PFSK-1 (cell line): ENCODE measurements around the gene TRIM74.

Source experiments
- FOXP2 ChIP-seq: optimal IDR thresholded peaks from 2 replicates; pipeline ENCODE3; 2011; ENCODE audit warnings: borderline replicate concordance, control low read depth, inconsistent platforms; ENCODE audit not compliant: insufficient read depth; ENCODE audit errors: extremely low read length, extremely low read depth
- POLR2AphosphoS5 ChIP-seq: IDR thresholded peaks from 2 replicates; pipeline ENCODE4 v1.6.1; 2012; ENCODE audit warnings: low read depth, mild to moderate bottlenecking, control low read depth, low read length, moderate library complexity
- SIN3A ChIP-seq: IDR thresholded peaks from 2 replicates; pipeline ENCODE4 v1.6.1; 2012; ENCODE audit warnings: mild to moderate bottlenecking, low read length, moderate library complexity, borderline replicate concordance; ENCODE audit not compliant: insufficient read depth
- TAF1 ChIP-seq: IDR thresholded peaks from 2 replicates; pipeline ENCODE4 v1.6.1; 2012; ENCODE audit warnings: low read length, control low read depth, borderline replicate concordance; ENCODE audit not compliant: insufficient read depth
- TF ChIP-seq, protein P1 (sequence below), 2 experiments: IDR thresholded peaks; 2 replicates each; pipeline versions ENCODE4 v1.6.1 to v1.8.0; 2011 to 2012; ENCODE audit warnings: low read depth in 2 of 2, low read length in 2 of 2, control low read depth in 1 of 2, inconsistent platforms in 1 of 2, mild to moderate bottlenecking in 1 of 2, moderate library complexity in 1 of 2; ENCODE audit not compliant: insufficient read depth in 1 of 2

TRIM74 gene

GRCh38 chr7:72924386-72924732, 44.9 kb downstream of the TRIM74 start:
- TF ChIP-seq FOXP2 = no peak
- no peak for TF ChIP-seq TAF1
- TF ChIP-seq, protein P1, sequence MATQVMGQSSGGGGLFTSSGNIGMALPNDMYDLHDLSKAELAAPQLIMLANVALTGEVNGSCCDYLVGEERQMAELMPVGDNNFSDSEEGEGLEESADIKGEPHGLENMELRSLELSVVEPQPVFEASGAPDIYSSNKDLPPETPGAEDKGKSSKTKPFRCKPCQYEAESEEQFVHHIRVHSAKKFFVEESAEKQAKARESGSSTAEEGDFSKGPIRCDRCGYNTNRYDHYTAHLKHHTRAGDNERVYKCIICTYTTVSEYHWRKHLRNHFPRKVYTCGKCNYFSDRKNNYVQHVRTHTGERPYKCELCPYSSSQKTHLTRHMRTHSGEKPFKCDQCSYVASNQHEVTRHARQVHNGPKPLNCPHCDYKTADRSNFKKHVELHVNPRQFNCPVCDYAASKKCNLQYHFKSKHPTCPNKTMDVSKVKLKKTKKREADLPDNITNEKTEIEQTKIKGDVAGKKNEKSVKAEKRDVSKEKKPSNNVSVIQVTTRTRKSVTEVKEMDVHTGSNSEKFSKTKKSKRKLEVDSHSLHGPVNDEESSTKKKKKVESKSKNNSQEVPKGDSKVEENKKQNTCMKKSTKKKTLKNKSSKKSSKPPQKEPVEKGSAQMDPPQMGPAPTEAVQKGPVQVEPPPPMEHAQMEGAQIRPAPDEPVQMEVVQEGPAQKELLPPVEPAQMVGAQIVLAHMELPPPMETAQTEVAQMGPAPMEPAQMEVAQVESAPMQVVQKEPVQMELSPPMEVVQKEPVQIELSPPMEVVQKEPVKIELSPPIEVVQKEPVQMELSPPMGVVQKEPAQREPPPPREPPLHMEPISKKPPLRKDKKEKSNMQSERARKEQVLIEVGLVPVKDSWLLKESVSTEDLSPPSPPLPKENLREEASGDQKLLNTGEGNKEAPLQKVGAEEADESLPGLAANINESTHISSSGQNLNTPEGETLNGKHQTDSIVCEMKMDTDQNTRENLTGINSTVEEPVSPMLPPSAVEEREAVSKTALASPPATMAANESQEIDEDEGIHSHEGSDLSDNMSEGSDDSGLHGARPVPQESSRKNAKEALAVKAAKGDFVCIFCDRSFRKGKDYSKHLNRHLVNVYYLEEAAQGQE (IDR thresholded peaks at IDR 0.05; ENCODE audit: insufficient read depth in 1 of 2, low read depth in 2 of 2, low read length in 2 of 2) = no peak

DNA sequence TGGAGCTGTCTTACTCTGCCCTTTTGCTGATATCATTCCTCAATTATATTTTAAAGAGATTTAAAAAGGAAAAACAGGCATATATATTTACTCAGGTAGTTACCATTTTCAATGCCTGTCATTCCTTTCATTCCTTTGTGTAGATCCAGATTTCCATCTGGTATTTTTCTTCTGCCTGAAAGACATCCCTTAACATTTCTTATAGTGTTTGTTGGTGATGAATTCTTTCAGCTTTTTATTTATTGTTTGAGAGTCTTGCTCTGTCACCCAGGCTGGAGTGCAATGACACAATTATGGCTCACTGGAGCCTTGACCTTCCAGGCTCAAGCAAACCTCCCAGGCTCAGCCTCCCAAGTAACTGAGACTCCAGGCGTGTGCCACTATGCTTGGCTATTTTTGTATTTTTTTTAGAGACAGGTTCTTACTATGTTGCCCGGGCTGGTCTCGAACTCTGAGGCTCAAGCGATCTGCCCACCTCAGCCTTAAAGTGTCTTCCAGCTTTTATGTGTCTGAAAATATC, 50.0 kb downstream of the TRIM74 start:
- TF ChIP-seq SIN3A (no peak), TAF1 (no peak), FOXP2 (no peak), POLR2AphosphoS5 (no peak)
- TF ChIP-seq, protein P1 (IDR thresholded peaks at IDR 0.05; ENCODE audit: insufficient read depth in 1 of 2, low read depth in 2 of 2, low read length in 2 of 2) = no peak
